ENCODE measurements around the gene ATRNL1.

DNA sequence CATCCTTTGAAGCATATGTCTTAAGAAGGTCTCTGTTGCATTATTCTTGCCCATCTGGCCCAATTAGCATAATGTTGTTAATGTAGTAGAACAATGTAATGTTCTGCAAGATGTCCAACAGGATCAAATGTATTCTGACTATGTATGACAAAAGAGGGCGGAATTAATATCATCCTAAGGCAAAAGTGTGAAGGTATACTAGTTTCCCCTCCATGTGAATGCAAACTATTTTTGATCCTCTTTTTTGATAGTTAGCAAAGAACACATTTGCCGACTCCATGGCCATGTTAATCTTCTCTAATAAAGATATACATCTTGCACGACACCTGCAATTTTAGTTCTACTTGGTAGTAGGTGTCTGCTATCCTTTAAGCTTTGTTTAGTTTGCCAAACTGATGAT lies 157.6 kb downstream of the ATRNL1 start:
- no peak for TF ChIP-seq GABPA (IDR thresholded peaks at IDR 0.05 in 1 of 2, conservative IDR thresholded peaks at IDR 0.05 in 1 of 2)
- TF ChIP-seq, protein P1, sequence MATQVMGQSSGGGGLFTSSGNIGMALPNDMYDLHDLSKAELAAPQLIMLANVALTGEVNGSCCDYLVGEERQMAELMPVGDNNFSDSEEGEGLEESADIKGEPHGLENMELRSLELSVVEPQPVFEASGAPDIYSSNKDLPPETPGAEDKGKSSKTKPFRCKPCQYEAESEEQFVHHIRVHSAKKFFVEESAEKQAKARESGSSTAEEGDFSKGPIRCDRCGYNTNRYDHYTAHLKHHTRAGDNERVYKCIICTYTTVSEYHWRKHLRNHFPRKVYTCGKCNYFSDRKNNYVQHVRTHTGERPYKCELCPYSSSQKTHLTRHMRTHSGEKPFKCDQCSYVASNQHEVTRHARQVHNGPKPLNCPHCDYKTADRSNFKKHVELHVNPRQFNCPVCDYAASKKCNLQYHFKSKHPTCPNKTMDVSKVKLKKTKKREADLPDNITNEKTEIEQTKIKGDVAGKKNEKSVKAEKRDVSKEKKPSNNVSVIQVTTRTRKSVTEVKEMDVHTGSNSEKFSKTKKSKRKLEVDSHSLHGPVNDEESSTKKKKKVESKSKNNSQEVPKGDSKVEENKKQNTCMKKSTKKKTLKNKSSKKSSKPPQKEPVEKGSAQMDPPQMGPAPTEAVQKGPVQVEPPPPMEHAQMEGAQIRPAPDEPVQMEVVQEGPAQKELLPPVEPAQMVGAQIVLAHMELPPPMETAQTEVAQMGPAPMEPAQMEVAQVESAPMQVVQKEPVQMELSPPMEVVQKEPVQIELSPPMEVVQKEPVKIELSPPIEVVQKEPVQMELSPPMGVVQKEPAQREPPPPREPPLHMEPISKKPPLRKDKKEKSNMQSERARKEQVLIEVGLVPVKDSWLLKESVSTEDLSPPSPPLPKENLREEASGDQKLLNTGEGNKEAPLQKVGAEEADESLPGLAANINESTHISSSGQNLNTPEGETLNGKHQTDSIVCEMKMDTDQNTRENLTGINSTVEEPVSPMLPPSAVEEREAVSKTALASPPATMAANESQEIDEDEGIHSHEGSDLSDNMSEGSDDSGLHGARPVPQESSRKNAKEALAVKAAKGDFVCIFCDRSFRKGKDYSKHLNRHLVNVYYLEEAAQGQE (IDR thresholded peaks at IDR 0.05), result no peak

All from liver (tissue), 2 donors.